ENCODE results near the gene DNM3. TPM values are rescaled to one million over a fixed set of nuclear protein-coding genes. Genes with fewer than 3 reads are reported as not detected.

Gene DNM3
- total RNA-seq, 1 experiment from 2014 or later = 2.7 TPM

DNA sequence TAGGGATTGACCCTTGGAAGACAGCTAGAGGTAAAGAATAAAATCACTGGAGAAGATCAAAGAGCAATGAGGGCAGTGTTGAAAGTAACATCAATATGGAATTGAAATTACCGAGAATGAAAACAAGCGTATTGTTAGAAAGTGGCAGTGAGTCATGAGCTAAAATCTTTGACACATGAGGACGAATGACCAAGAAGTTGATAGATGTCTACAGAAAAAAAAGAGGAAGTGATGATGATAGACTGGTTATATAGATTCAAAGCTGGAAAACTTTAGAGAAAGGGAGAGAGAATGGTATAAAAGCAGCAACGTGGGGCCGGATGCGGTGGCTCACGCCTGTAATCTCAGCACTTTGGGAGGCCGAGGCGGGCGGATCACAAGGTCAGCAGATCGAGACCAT, 12.5 kb upstream of the DNM3 start:
- TF ChIP-seq, protein P1, sequence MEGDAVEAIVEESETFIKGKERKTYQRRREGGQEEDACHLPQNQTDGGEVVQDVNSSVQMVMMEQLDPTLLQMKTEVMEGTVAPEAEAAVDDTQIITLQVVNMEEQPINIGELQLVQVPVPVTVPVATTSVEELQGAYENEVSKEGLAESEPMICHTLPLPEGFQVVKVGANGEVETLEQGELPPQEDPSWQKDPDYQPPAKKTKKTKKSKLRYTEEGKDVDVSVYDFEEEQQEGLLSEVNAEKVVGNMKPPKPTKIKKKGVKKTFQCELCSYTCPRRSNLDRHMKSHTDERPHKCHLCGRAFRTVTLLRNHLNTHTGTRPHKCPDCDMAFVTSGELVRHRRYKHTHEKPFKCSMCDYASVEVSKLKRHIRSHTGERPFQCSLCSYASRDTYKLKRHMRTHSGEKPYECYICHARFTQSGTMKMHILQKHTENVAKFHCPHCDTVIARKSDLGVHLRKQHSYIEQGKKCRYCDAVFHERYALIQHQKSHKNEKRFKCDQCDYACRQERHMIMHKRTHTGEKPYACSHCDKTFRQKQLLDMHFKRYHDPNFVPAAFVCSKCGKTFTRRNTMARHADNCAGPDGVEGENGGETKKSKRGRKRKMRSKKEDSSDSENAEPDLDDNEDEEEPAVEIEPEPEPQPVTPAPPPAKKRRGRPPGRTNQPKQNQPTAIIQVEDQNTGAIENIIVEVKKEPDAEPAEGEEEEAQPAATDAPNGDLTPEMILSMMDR (conservative IDR thresholded peaks at IDR 0.05) = no peak
- no peaks in the 10 kb centered on the region for H3K79me1 ChIP-seq (ENCODE audit: insufficient read depth, low read depth, low read length, poor library complexity, severe bottlenecking)
- H4K5ac ChIP-seq (ENCODE audit: insufficient read length, low read depth, low read length) = no peak overlapping the region
- no peak for DNase-seq
- H3K27ac Mint-ChIP-seq = no peak overlapping the region
- no peaks in the 10 kb centered on the region for H3K79me2 ChIP-seq (ENCODE audit: insufficient read depth, low read length)
- no peaks in the 10 kb centered on the region for H3K4me1 ChIP-seq (ENCODE audit: insufficient read depth, low read length)
- no peak overlapping the region for H3K9ac ChIP-seq (ENCODE audit: extremely low read depth, insufficient read length, low read length)
- H2BK5ac ChIP-seq (ENCODE audit: insufficient read length, low read length) = no peak overlapping the region
- H3T11ph ChIP-seq (ENCODE audit: low read length) = no peak overlapping the region
- H3K27me3 ChIP-seq (ENCODE audit: insufficient read depth, low read length) = no peaks in the 10 kb centered on the region
- no peak overlapping the region for H3K4me3 Mint-ChIP-seq
- H3K23ac ChIP-seq (ENCODE audit: insufficient read length, low read depth, low read length) = no peak overlapping the region
- no peak overlapping the region for H3K4me2 ChIP-seq (ENCODE audit: insufficient read depth, insufficient read length, low read length)
- no peak overlapping the region for H2BK12ac ChIP-seq (ENCODE audit: insufficient read length, low read depth, low read length)
- no CpG with 5 or more reads among the region's 11 CpGs for WGBS (ENCODE audit: extremely low coverage, insufficient read length, low lambda C conversion rate)
- H4K8ac ChIP-seq (replicated peaks; ENCODE audit: insufficient read length, low read depth, low read length) = no peak overlapping the region
- no peak overlapping the region for H3K27ac ChIP-seq (ENCODE audit: insufficient read length, low read depth, low read length)
- H3K36me3 Mint-ChIP-seq (ENCODE audit: insufficient read depth in 1 of 3, low read depth in 3 of 3) = peaks cover 10 to 31% (median 30%) of the 10 kb centered on the region in 3 experiments
- H2AK5ac ChIP-seq (ENCODE audit: insufficient read length, low read length) = no peak overlapping the region
- no peak overlapping the region for H3K4ac ChIP-seq (ENCODE audit: low read depth, low read length)
- H3K4me1 Mint-ChIP-seq = no peaks in the 10 kb centered on the region
- no peak overlapping the region for H2AFZ ChIP-seq (ENCODE audit: low read length)
- H3K14ac ChIP-seq (ENCODE audit: insufficient read depth, low read length) = no peak overlapping the region
- H3K9me3 ChIP-seq (ENCODE audit: control insufficient read depth, low read depth, low read length) = peaks cover 7% of the 10 kb centered on the region
- no peak overlapping the region for H3K18ac ChIP-seq (ENCODE audit: insufficient read length, low read depth, low read length)
- H4K20me1 ChIP-seq (ENCODE audit: control insufficient read depth, insufficient read depth, insufficient read length) = no peaks in the 10 kb centered on the region
- no peak overlapping the region for H4K91ac ChIP-seq (ENCODE audit: insufficient read length, low read depth, low read length)
- no peak overlapping the region for H2BK15ac ChIP-seq (ENCODE audit: low read depth, low read length)
- peaks cover 2% of the 10 kb centered on the region; the same call in 1 of the 2 replicates for H3K27me3 Mint-ChIP-seq (ENCODE audit: low read depth)
- H2BK20ac ChIP-seq (ENCODE audit: low read depth, low read length, poor library complexity, severe bottlenecking) = no peak overlapping the region
- H3K56ac ChIP-seq (ENCODE audit: insufficient read length, low read depth, low read length) = no peak overlapping the region
- no peaks in the 10 kb centered on the region for H3K23me2 ChIP-seq (ENCODE audit: insufficient read length, low read depth, low read length, poor library complexity, severe bottlenecking)
- peaks cover 36 to 39% of the 10 kb centered on the region in 2 experiments for H3K9me3 Mint-ChIP-seq
- H2BK120ac ChIP-seq (ENCODE audit: low read depth, low read length, poor library complexity, severe bottlenecking) = no peak overlapping the region
